Uterus (tissue), 4 donors: ENCODE results near the gene ZC2HC1B. TPM values are rescaled to one million over a fixed set of nuclear protein-coding genes. Genes with fewer than 3 reads are reported as not detected.

Experiments
- DNase-seq, 2 donors: peaks; one replicate each; pipeline ENCODE4 v3.0.0-alpha.2; 2019 to 2020
- H3K27ac ChIP-seq, 2 donors: fragments of 200-600 bp; sonication (generic); 1 replicate in 1 of 2; 2 replicates in 1 of 2; pipeline ENCODE4 v1.5.1; 2016 to 2018
- H3K27me3 ChIP-seq, 2 donors: fragments of 200-600 bp; sonication (generic); one replicate each; pipeline ENCODE4 v1.5.1; 2018 to 2019; ENCODE audit warnings: control low read depth in 1 of 2
- H3K36me3 ChIP-seq, 2 donors: fragments of 200-600 bp; sonication (generic); one replicate each; pipeline ENCODE4 v1.5.1; 2019; ENCODE audit warnings: control low read depth in 1 of 2
- H3K4me1 ChIP-seq, 2 donors: fragments of 200-600 bp; sonication (generic); one replicate each; pipeline ENCODE4 v1.5.1; 2018 to 2019; ENCODE audit warnings: control low read depth in 1 of 2
- H3K4me3 ChIP-seq, 2 donors: fragments of 200-600 bp; sonication (generic); 1 replicate in 1 of 2; 2 replicates in 1 of 2; pipeline ENCODE4 v1.5.1; 2018 to 2019; ENCODE audit warnings: mild to moderate bottlenecking in 1 of 2
- H3K9me3 ChIP-seq, 2 donors: fragments of 200-600 bp; sonication (generic); one replicate each; pipeline ENCODE4 v1.5.1; 2019; ENCODE audit warnings: control low read depth in 1 of 2
- POLR2A ChIP-seq, 2 donors: fragments of 450-650 bp; IDR thresholded peaks; one replicate each; pipeline ENCODE4 v1.6.1; 2016; ENCODE audit warnings: antibody characterized with exemption in 2 of 2, mild to moderate bottlenecking in 1 of 2, moderate library complexity in 1 of 2
- intact Hi-C: fragments of 100-400 bp; cut with DNase I; formaldehyde crosslinking; loops from one replicate; pipeline ENCODE4 v1.15.1; 2023; ENCODE audit warnings: low total_unique reads
- total RNA-seq, 4 donors: library from RNA; depleted of rRNA in 3 of 4; stranded (reverse); fragments of >200 nt in 3 of 4; gene quantifications; one replicate each; pipeline versions ENCODE4 v1.1.0 to v1.2.4, GENCODE V29; 2014 to 2023
- TF ChIP-seq, protein P1 (sequence below), 4 experiments: fragments of 200-600 bp in 2 of 4; fragments of 450-650 bp in 2 of 4; sonication (generic) in 2 of 4; IDR thresholded peaks; one replicate each; pipeline ENCODE4 v1.5.1; 2016 to 2019; ENCODE audit warnings: antibody characterized with exemption in 4 of 4, mild to moderate bottlenecking in 2 of 4, moderate library complexity in 1 of 4
- donor health status: DM: yes; HTN: yes; CAD: no.

ZC2HC1B gene
- total RNA-seq, 4 donors from 2014 or later = 0.35 TPM; not detected in 3

DNA sequence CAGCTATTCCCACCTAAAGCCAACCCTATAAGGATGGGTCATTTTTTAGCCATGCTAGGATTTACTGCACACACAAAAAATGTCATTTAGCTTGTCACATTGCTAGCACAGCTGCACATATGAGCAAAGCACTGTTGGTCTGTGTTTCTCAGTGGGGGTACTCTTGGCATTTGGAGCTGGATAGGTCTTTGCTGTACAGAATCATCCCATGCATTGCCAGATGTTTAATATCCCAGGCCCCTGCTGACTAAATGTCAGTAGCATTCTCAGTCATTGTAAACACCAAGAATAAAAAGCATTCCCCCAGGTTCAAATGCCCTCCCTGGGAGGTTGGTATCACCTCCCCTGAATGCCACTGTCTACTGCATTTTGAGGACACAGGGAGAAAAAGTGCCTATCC, 35.7 kb upstream of the ZC2HC1B start:
- H3K36me3 ChIP-seq = no peaks in the 10 kb centered on the region
- no peaks in the 10 kb centered on the region for H3K27me3 ChIP-seq
- H3K27ac ChIP-seq = no peak overlapping the region
- TF ChIP-seq, protein P1, sequence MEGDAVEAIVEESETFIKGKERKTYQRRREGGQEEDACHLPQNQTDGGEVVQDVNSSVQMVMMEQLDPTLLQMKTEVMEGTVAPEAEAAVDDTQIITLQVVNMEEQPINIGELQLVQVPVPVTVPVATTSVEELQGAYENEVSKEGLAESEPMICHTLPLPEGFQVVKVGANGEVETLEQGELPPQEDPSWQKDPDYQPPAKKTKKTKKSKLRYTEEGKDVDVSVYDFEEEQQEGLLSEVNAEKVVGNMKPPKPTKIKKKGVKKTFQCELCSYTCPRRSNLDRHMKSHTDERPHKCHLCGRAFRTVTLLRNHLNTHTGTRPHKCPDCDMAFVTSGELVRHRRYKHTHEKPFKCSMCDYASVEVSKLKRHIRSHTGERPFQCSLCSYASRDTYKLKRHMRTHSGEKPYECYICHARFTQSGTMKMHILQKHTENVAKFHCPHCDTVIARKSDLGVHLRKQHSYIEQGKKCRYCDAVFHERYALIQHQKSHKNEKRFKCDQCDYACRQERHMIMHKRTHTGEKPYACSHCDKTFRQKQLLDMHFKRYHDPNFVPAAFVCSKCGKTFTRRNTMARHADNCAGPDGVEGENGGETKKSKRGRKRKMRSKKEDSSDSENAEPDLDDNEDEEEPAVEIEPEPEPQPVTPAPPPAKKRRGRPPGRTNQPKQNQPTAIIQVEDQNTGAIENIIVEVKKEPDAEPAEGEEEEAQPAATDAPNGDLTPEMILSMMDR (IDR thresholded peaks at IDR 0.05) = no peak
- no peak for TF ChIP-seq POLR2A (IDR thresholded peaks at IDR 0.05)
- H3K9me3 ChIP-seq = no peaks in the 10 kb centered on the region
- intact Hi-C loops = no loop called here
- H3K4me1 ChIP-seq = no peaks in the 10 kb centered on the region
- no peak for DNase-seq
- H3K4me3 ChIP-seq = no peak overlapping the region

DNA sequence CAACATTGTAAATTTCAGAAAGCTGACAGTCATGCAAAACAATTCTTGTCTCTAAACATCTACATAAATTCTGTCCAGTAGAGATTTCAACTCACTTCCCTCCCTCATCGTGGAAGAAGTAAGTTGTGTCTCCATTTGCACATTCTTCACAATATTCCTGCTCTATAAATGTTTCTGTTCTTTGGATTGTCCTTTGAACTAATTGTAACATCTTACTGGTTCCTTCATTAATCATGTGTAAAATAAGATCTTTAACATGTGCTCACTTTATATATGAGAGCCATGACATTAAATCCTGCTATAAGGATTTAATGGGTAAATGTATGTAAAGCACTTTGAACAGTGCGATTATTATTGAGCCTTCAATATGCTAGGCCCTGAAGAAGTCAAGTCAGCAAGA, 28.1 kb upstream of the ZC2HC1B start:
- TF ChIP-seq POLR2A (IDR thresholded peaks at IDR 0.05) = no peak
- TF ChIP-seq, protein P1 (IDR thresholded peaks at IDR 0.05) = no peak
- H3K36me3 ChIP-seq = no peaks in the 10 kb centered on the region
- no peaks in the 10 kb centered on the region for H3K27me3 ChIP-seq
- DNase-seq = no peak
- intact Hi-C loops = no loop called here
- no peaks in the 10 kb centered on the region for H3K9me3 ChIP-seq
- H3K27ac ChIP-seq = no peak overlapping the region
- no peak overlapping the region for H3K4me3 ChIP-seq
- H3K4me1 ChIP-seq = no peaks in the 10 kb centered on the region

DNA sequence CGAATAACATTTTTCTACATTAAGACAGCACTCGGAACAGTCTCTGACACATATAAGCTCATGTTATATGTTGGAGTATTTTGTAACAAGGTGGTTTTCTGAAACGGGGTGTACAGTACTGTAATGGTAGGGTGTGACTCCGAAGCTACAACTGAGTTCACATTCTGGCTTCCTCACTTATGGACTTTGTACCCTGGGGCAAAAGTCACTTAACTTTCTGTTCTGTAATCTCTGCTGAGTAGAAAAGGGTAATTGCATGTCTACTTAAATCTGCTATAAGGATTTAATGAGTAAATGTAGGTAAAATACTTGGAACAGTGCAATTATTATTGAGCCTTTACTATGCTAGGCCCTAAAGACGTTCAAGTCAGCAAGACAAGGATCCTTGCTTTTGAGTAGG, 25.9 kb upstream of the ZC2HC1B start:
- Histone ChIP-seq H3K27me3 (no peaks in the 10 kb centered on the region), H3K4me3 (no peak overlapping the region), H3K36me3 (no peaks in the 10 kb centered on the region), H3K9me3 (no peaks in the 10 kb centered on the region), H3K27ac (peak overlapping the region; percentile 69 to 73), H3K4me1 (no peaks in the 10 kb centered on the region)
- TF ChIP-seq, protein P1 (IDR thresholded peaks at IDR 0.05) = no peak
- TF ChIP-seq POLR2A (IDR thresholded peaks at IDR 0.05) = no peak
- no peak for DNase-seq
- intact Hi-C loops = no loop called here

DNA sequence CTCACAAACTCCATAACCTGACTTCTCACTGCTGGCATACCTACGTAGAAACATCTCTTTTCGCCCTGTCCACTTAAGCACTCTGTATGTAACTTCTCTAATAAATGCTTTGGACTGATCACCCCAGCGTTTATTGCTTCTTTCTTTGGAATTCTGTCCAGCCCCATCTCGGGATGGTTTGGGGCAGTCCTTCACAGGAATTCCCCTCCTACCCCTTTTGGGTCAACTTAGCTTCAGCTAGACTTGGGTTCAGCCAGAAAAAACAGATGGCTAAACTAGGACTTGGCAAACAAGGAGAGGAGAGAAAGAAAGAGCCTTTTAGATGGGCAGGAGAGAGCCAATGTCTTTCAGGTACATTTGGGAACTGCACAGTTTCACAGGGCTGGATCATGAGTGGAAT, 25.1 kb upstream of the ZC2HC1B start:
- intact Hi-C loops = no loop called here
- Histone ChIP-seq H3K9me3 (no peaks in the 10 kb centered on the region), H3K4me3 (no peak overlapping the region), H3K36me3 (no peaks in the 10 kb centered on the region), H3K4me1 (no peaks in the 10 kb centered on the region), H3K27ac (peak overlapping the region; percentile 69 to 73), H3K27me3 (no peaks in the 10 kb centered on the region)
- DNase-seq = peak in 1 of 2 donors; percentile 43
- TF ChIP-seq, protein P1 (IDR thresholded peaks at IDR 0.05) = no peak
- no peak for TF ChIP-seq POLR2A (IDR thresholded peaks at IDR 0.05)

DNA sequence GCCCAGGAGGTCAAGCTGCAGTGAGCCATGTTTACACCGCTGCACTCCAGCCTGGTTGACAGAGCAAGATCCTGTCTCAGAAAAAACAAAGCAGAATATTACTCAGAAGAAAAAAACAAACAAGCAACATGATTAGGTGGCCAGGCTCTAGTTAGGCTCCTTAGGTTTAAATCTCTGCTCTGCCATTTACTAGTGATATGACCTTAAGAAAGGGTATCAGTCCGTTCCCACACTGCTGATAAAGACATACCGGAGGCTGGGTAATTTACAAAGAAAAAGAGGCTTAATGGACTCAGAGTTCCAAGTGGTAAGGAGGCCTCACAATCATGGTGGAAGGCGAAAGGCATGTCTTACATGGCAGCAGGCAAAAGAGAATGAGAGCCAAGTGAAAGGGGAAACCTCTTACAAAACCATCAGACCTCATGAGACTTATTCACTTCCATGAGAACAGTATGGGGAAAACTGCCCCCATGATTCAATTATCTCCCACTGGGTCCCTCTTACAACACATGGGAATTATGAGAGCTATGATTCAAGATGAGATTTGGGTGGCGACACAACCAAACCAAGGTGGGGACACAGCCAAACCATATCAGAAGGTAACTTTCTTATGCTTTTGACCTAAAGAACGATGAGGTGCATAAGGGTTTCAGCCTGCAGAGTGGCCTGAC, 23.5 kb upstream of the ZC2HC1B start:
- Histone ChIP-seq H3K27me3 (no peaks in the 10 kb centered on the region), H3K9me3 (no peaks in the 10 kb centered on the region), H3K4me3 (no peak overlapping the region), H3K27ac (peak overlapping the region in 1 of 2 donors; percentile 10), H3K4me1 (no peaks in the 10 kb centered on the region), H3K36me3 (no peaks in the 10 kb centered on the region)
- TF ChIP-seq, protein P1 (IDR thresholded peaks at IDR 0.05) = no peak
- TF ChIP-seq POLR2A (IDR thresholded peaks at IDR 0.05) = no peak
- intact Hi-C loops = no loop called here
- DNase-seq = no peak
